Measurements from ENCODE around the gene B3GALNT2.

GRCh38 chr1:235407419-235407818 lies 96.8 kb downstream of the B3GALNT2 start:
- TF ChIP-seq CTCF (conservative IDR thresholded peaks at IDR 0.05), result no peak
- TF ChIP-seq ZFX (IDR thresholded peaks at IDR 0.05), result no peak

All from C4-2B (cell line).